SK-N-SH (cell line): ENCODE results near the gene RAPGEF6. TPM values are rescaled to one million over a fixed set of nuclear protein-coding genes. Genes with fewer than 3 reads are reported as not detected.

Experiments used
- CTCF ChIA-PET: fragments of 300-600, 350-600 bp; formaldehyde crosslinking; extraction: SDS; loops from one replicate; lab custom pipeline; 2021; lab: Yijun Ruan, JAX
- POLR2A ChIA-PET: fragments of 350-600 bp; sonication (Branson Sonifier 250); formaldehyde crosslinking; extraction: SDS; loops from one replicate; lab custom pipeline; 2020; ENCODE audit warnings: antibody characterized with exemption, inconsistent platforms; lab: Yijun Ruan, JAX
- DNase-seq: peaks from one replicate; pipeline ENCODE4 v3.0.0; 2012
- H2AFZ ChIP-seq: fragments of 200-600 bp; sonication (generic); 2 replicates; pipeline ENCODE4 v1.8.1; 2016; ENCODE audit warnings: antibody characterized with exemption, mild to moderate bottlenecking, low read depth
- H3F3A ChIP-seq: fragments of 200-600 bp; sonication (generic); replicated peaks from 2 replicates; pipeline ENCODE3; 2016; ENCODE audit warnings: antibody characterized with exemption, mild to moderate bottlenecking; ENCODE audit not compliant: insufficient read depth
- H3K27ac ChIP-seq, 2 experiments: fragments of 200-500 bp in 1 of 2; fragments of 200-600 bp in 1 of 2; sonication (Bioruptor generic) in 1 of 2; sonication (generic), shearing (Covaris generic) in 1 of 2; 2 replicates each; pipeline versions ENCODE4 v1.5.1 to v1.6.1; 2014 to 2016; ENCODE audit warnings: low read depth in 2 of 2, inconsistent platforms in 1 of 2, low read length in 1 of 2, mild to moderate bottlenecking in 1 of 2, mixed read lengths in 1 of 2
- H3K27me3 ChIP-seq: fragments of 200-600 bp; sonication (generic), shearing (Covaris generic); 2 replicates; pipeline ENCODE4 v1.6.1; 2016; ENCODE audit warnings: mixed run types; ENCODE audit not compliant: insufficient read depth
- H3K36me3 ChIP-seq, 2 experiments: fragments of 200-500 bp in 1 of 2; fragments of 200-600 bp in 1 of 2; sonication (Bioruptor generic) in 1 of 2; sonication (generic) in 1 of 2; replicated peaks in 1 of 2; 2 replicates each; pipeline versions ENCODE3 to v1.5.1; 2014 to 2016; ENCODE audit warnings: low read length in 1 of 2, mild to moderate bottlenecking in 1 of 2; ENCODE audit not compliant: insufficient read depth in 2 of 2, control insufficient read depth in 1 of 2
- H3K4me1 ChIP-seq, 2 experiments: fragments of 200-500 bp in 1 of 2; fragments of 200-600 bp in 1 of 2; sonication (Bioruptor generic) in 1 of 2; sonication (generic), shearing (Covaris generic) in 1 of 2; 2 replicates each; pipeline versions ENCODE4 v1.5.1 to v1.6.1; 2014 to 2016; ENCODE audit warnings: low read depth in 1 of 2, low read length in 1 of 2, mixed run types in 1 of 2; ENCODE audit not compliant: insufficient read depth in 2 of 2, control insufficient read depth in 1 of 2
- H3K4me2 ChIP-seq: fragments of 200-600 bp; sonication (generic), shearing (Covaris generic); 2 replicates; pipeline ENCODE4 v1.6.1; 2017; ENCODE audit warnings: mixed run types
- H3K4me3 ChIP-seq, 2 experiments: fragments of 200-500 bp in 1 of 2; fragments of 200-600 bp in 1 of 2; sonication (Bioruptor generic) in 1 of 2; sonication (generic), shearing (Covaris generic) in 1 of 2; 2 replicates each; pipeline versions ENCODE4 v1.5.1 to v1.8.1; 2014 to 2016; ENCODE audit warnings: low read depth in 2 of 2, inconsistent platforms in 1 of 2, low read length in 1 of 2, mild to moderate bottlenecking in 1 of 2, mixed read lengths in 1 of 2, moderate library complexity in 1 of 2
- H3K79me2 ChIP-seq: fragments of 200-600 bp; sonication (generic); 2 replicates; pipeline ENCODE4 v1.8.1; 2017; ENCODE audit warnings: mild to moderate bottlenecking; ENCODE audit not compliant: insufficient read depth
- H3K9ac ChIP-seq: fragments of 200-600 bp; sonication (generic); 2 replicates; pipeline ENCODE4 v1.6.1; 2017; ENCODE audit warnings: mixed run types
- H3K9me2 ChIP-seq: fragments of 200-600 bp; sonication (generic); 2 replicates; pipeline ENCODE4 v1.6.1; 2017; ENCODE audit warnings: mixed run types
- H3K9me3 ChIP-seq: fragments of 200-600 bp; sonication (generic); 2 replicates; pipeline ENCODE4 v1.6.1; 2017; ENCODE audit warnings: mixed run types, mild to moderate bottlenecking, moderate library complexity
- H4K20me1 ChIP-seq: fragments of 200-600 bp; sonication (generic); 2 replicates; pipeline ENCODE4 v1.6.1; 2017; ENCODE audit warnings: mild to moderate bottlenecking, mixed run types; ENCODE audit not compliant: insufficient read depth
- ELF1 ChIP-seq: IDR thresholded peaks from 2 replicates; pipeline ENCODE4 v1.4.0; 2012
- EP300 ChIP-seq, 2 experiments: IDR thresholded peaks; 2 replicates each; pipeline versions ENCODE4 v1.4.0 to v1.6.1; 2012; ENCODE audit warnings: borderline replicate concordance in 1 of 2, low read depth in 1 of 2, low read length in 1 of 2
- FOXJ3 ChIP-seq: sonication (generic); formaldehyde crosslinking; IDR thresholded peaks from 2 replicates; pipeline ENCODE4 v1.5.1; 2020; ENCODE audit warnings: mild to moderate bottlenecking, missing genetic modification reagents
- FOXM1 ChIP-seq: IDR thresholded peaks from 2 replicates; pipeline ENCODE4 v1.4.0; 2012; ENCODE audit warnings: low read depth, mild to moderate bottlenecking
- JUND ChIP-seq: IDR thresholded peaks from 2 replicates; pipeline ENCODE4 v1.4.0; 2012
- MEF2A ChIP-seq: IDR thresholded peaks from 2 replicates; pipeline ENCODE4 v1.4.0; 2012; ENCODE audit warnings: low read depth, borderline replicate concordance
- NRF1 ChIP-seq: IDR thresholded peaks from 2 replicates; pipeline ENCODE4 v1.6.1; 2012; ENCODE audit warnings: low read depth, mild to moderate bottlenecking, low read length
- SIN3A ChIP-seq: IDR thresholded peaks from 2 replicates; pipeline ENCODE4 v1.6.1; 2012; ENCODE audit warnings: low read depth, mild to moderate bottlenecking, low read length, moderate library complexity, borderline replicate concordance
- TAF1 ChIP-seq: IDR thresholded peaks from 2 replicates; pipeline ENCODE4 v1.6.1; 2012; ENCODE audit warnings: low read depth, mild to moderate bottlenecking, low read length, moderate library complexity, borderline replicate concordance
- TCF12 ChIP-seq: IDR thresholded peaks from 2 replicates; pipeline ENCODE4 v1.4.0; 2012
- YY1 ChIP-seq: IDR thresholded peaks from 2 replicates; pipeline ENCODE4 v1.4.0; 2012; ENCODE audit warnings: low read depth, mild to moderate bottlenecking
- whole genome bisulfite sequencing: methylation state at CpG from one replicate; pipeline ENCODE4 v1.1.6; 2017; ENCODE audit warnings: low lambda C conversion rate; 5-methylcytosine and 5-hydroxymethylcytosine counted together
- polyA plus RNA-seq, 3 experiments: library from polyadenylated mRNA; depleted of rRNA; stranded (reverse); fragments of >200 nt; gene quantifications; 2 replicates each; pipeline ENCODE4 v1.2.3, GENCODE V29; 2012
- TF ChIP-seq, protein P1 (sequence below): IDR thresholded peaks from 2 replicates; pipeline ENCODE4 v1.4.0; 2012; ENCODE audit warnings: low read depth
- TF ChIP-seq, protein P2 (sequence below): IDR thresholded peaks from 2 replicates; pipeline ENCODE4 v1.4.0; 2012; ENCODE audit warnings: low read depth, borderline replicate concordance
- TF ChIP-seq, protein P3 (sequence below): fragments of 150-350 bp; IDR thresholded peaks from 2 replicates; pipeline ENCODE4 v1.6.1; 2017; ENCODE audit warnings: antibody characterized with exemption, low read length, low read depth, borderline replicate concordance

Gene RAPGEF6
- polyA plus RNA-seq, 1 of the 3 experiments (the other 2 are of a cell fraction): 2.9 TPM

DNA sequence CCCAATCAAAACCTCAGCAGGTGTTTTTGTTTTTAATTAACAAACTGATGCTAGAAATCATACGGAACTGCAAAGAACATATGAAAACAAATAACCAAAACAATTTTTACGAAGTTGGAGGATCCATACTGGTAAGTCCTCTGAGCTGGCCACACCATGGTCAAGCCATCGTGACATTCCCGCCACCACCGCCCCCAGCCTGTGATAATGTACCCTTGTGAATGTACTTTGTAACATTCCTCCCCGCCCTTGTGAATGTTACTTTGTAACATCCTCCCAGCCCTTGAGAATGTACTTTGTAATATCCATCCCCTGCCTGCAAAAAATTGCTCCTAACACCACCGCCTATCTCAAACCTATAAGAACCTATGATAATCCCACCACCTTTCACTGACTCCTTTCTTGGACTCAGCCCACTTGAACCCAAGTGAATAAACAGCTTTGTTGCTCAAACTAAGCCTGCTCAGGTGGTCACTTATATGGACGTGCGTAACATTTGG, 63.3 kb downstream of the RAPGEF6 start:
- no peaks in the 10 kb centered on the region for H4K20me1 ChIP-seq
- TF ChIP-seq SIN3A (no peak), ELF1 (no peak), TAF1 (no peak), YY1 (no peak), JUND (no peak), EP300 (IDR thresholded peaks at IDR 0.05; ENCODE audit: borderline replicate concordance in 1 of 2, low read depth in 1 of 2, low read length in 1 of 2) (no peak), FOXM1 (no peak), TCF12 (no peak), FOXJ3 (CRISPR knock-in tag) (no peak), MEF2A (no peak)
- TF ChIP-seq, protein P1, sequence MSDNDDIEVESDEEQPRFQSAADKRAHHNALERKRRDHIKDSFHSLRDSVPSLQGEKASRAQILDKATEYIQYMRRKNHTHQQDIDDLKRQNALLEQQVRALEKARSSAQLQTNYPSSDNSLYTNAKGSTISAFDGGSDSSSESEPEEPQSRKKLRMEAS: no peak
- TF ChIP-seq, protein P2, sequence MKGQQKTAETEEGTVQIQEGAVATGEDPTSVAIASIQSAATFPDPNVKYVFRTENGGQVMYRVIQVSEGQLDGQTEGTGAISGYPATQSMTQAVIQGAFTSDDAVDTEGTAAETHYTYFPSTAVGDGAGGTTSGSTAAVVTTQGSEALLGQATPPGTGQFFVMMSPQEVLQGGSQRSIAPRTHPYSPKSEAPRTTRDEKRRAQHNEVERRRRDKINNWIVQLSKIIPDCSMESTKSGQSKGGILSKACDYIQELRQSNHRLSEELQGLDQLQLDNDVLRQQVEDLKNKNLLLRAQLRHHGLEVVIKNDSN: no peak
- DNase-seq: no peak
- H3K9me3 ChIP-seq: peaks cover 3% of the 10 kb centered on the region; the same call in 1 of the 2 replicates
- no peaks in the 10 kb centered on the region for H3K36me3 ChIP-seq
- no peak overlapping the region for H3K27ac ChIP-seq
- 94% methylated on average over 9 of the region's 9 CpGs for WGBS
- ChIA-PET CTCF (interaction anchor here (1.0 kb wide), 1 partner anchor 18 kb away, joined by 4 read pairs; no protein-coding TSS in a partner anchor), POLR2A (no interaction called here)
- peaks cover 26% of the 10 kb centered on the region; the same call in 1 of the 2 replicates for H3K79me2 ChIP-seq
- H2AFZ ChIP-seq: no peak overlapping the region
- no peaks in the 10 kb centered on the region for H3K4me1 ChIP-seq
- H3K4me3 ChIP-seq: no peak overlapping the region
- H3K9ac ChIP-seq: no peak overlapping the region
- no peak overlapping the region for H3K4me2 ChIP-seq
- no peaks in the 10 kb centered on the region for H3F3A ChIP-seq
- H3K27me3 ChIP-seq: no peaks in the 10 kb centered on the region
- H3K9me2 ChIP-seq: no peaks in the 10 kb centered on the region

DNA sequence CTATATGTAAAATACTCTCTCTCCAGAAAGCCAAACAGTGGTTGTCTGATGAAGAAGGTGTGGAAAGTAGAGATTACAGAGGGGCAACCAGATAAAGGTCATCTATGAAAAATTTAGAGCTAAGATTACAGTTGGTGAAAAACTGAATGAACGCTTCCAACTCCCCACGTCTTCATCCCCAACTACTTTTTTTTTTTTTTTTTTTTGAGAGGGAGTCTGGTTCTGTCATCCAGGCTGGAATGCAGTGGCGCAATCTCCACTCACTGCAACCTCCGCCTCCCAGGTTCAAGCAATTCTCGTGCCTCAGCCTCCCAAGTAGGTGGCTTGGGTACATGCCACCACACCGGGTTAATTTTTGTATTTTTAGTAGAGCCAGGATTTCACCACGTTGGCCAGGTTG, 64.3 kb downstream of the RAPGEF6 start:
- WGBS: 92% methylated on average over 7 of the region's 7 CpGs
- Histone ChIP-seq H3K79me2 (peaks cover 28% of the 10 kb centered on the region; the same call in 1 of the 2 replicates), H3K27me3 (no peaks in the 10 kb centered on the region), H3K4me1 (no peaks in the 10 kb centered on the region), H3K27ac (no peak overlapping the region), H3F3A (no peaks in the 10 kb centered on the region), H3K9ac (no peak overlapping the region), H3K4me2 (no peak overlapping the region), H2AFZ (no peak overlapping the region), H3K9me3 (peaks cover 3% of the 10 kb centered on the region; the same call in 1 of the 2 replicates), H4K20me1 (no peaks in the 10 kb centered on the region), H3K9me2 (no peaks in the 10 kb centered on the region), H3K36me3 (no peaks in the 10 kb centered on the region), H3K4me3 (no peak overlapping the region)
- ChIA-PET POLR2A (no interaction called here), CTCF (interaction anchor here (0.6 to 1.2 kb wide), 2 partner anchors 20 to 152 kb away, joined by 3 read pairs; no protein-coding TSS in a partner anchor)
- TF ChIP-seq, protein P1: no peak
- no peak for TF ChIP-seq NRF1
- TF ChIP-seq, protein P3, sequence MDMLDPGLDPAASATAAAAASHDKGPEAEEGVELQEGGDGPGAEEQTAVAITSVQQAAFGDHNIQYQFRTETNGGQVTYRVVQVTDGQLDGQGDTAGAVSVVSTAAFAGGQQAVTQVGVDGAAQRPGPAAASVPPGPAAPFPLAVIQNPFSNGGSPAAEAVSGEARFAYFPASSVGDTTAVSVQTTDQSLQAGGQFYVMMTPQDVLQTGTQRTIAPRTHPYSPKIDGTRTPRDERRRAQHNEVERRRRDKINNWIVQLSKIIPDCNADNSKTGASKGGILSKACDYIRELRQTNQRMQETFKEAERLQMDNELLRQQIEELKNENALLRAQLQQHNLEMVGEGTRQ: no peak
- no peak for DNase-seq
